Measurements from ENCODE around the gene GGN. TPM values are rescaled to one million over a fixed set of nuclear protein-coding genes. Genes with fewer than 3 reads are reported as not detected.

The GGN gene
- total RNA-seq, 1 donor from 2014 or later: 0.64 TPM

Other genes starting within 250 kb of the GGN start
- gene DPF1, start 163.8 kb downstream of the GGN start, total RNA-seq: 1.0 and 1.5 TPM in 2 replicates
- 21.7 and 27.4 TPM in 2 replicates for gene PPP1R14A, start 131.7 kb downstream of the GGN start, total RNA-seq
- 14.6 and 83.5 TPM in 2 replicates for gene SPINT2, start 123.5 kb downstream of the GGN start, total RNA-seq
- gene C19orf33, start 83.8 kb downstream of the GGN start, total RNA-seq: 24.3 and 37.2 TPM in 2 replicates
- 85.6 and 94.3 TPM in 2 replicates for gene YIF1B, start 72.1 kb downstream of the GGN start, total RNA-seq
- 12.8 and 13.5 TPM in 2 replicates for gene KCNK6, start 68.2 kb downstream of the GGN start, total RNA-seq
- gene CATSPERG, start 52.2 kb downstream of the GGN start, total RNA-seq: 1.3 TPM in 1 of 2 replicates, not detected in the other
- 232 and 267 TPM in 2 replicates for gene PSMD8, start 13.5 kb downstream of the GGN start, total RNA-seq
- 8.5 and 9.4 TPM in 2 replicates for gene SPRED3, start 663 bp upstream of the GGN start, total RNA-seq
- gene FAM98C, start 15.1 kb upstream of the GGN start, total RNA-seq: 13.9 and 20.3 TPM in 2 replicates
- gene RASGRP4, start 38.2 kb upstream of the GGN start, total RNA-seq: not detected in 2 replicates
- gene RYR1, start 45.7 kb upstream of the GGN start, total RNA-seq: 0.05 and 0.06 TPM in 2 replicates
- 0.39 TPM in 1 of 2 replicates, not detected in the other for gene MAP4K1, start 229.9 kb upstream of the GGN start, total RNA-seq
- gene EIF3K, start 231.2 kb upstream of the GGN start, total RNA-seq: 392 and 501 TPM in 2 replicates